HepG2 (cell line): Measurements from ENCODE around the gene TMEM80.

ENCODE experiments used
- BORCS8-MEF2B ChIP-seq: sonication (generic); formaldehyde crosslinking; IDR thresholded peaks from 2 replicates; pipeline ENCODE4 v1.8.0; 2022; ENCODE audit warnings: mild to moderate bottlenecking, missing genetic modification reagents
- JUN ChIP-seq: sonication (generic); formaldehyde crosslinking; IDR thresholded peaks from 2 replicates; pipeline ENCODE4 v1.4.0; 2020; ENCODE audit warnings: mild to moderate bottlenecking, missing genetic modification reagents
- KAT7 ChIP-seq: IDR thresholded peaks from 2 replicates; pipeline ENCODE4 v1.6.1; 2018; ENCODE audit warnings: borderline replicate concordance, missing compliant biosample characterization
- NR3C1 ChIP-seq: sonication (generic); formaldehyde crosslinking; IDR thresholded peaks from 2 replicates; pipeline ENCODE4 v1.4.0; 2020; ENCODE audit warnings: missing genetic modification reagents
- POLR2AphosphoS5 ChIP-seq: IDR thresholded peaks from 2 replicates; pipeline ENCODE4 v1.6.1; 2012; ENCODE audit warnings: low read depth, low read length
- THYN1 ChIP-seq: sonication (generic); formaldehyde crosslinking; IDR thresholded peaks from 2 replicates; pipeline ENCODE4 v1.8.1; 2023; ENCODE audit warnings: low read depth, mild to moderate bottlenecking, moderate library complexity, missing genetic modification reagents, borderline replicate concordance
- ZBTB21 ChIP-seq: sonication (generic); formaldehyde crosslinking; IDR thresholded peaks from 2 replicates; pipeline ENCODE4 v1.4.0; 2020; ENCODE audit warnings: missing genetic modification reagents
- ZFX ChIP-seq: sonication (generic); formaldehyde crosslinking; IDR thresholded peaks from 2 replicates; pipeline ENCODE4 v1.4.0; 2020; ENCODE audit warnings: mild to moderate bottlenecking, low read depth, missing genetic modification reagents, moderate library complexity

- TF ChIP-seq ZBTB21 = no peak
- TF ChIP-seq NR3C1 (CRISPR knock-in tag) = no peak
- no peak for TF ChIP-seq THYN1 (CRISPR knock-in tag)
- TF ChIP-seq JUN (CRISPR knock-in tag) = no peak
- TF ChIP-seq KAT7 (CRISPR knock-in tag) = no peak
- 0 out of 2 replicates have a peak, but pooled peaks have one; percentile 25 for TF ChIP-seq POLR2AphosphoS5
- TF ChIP-seq ZFX = no peak
- TF ChIP-seq BORCS8-MEF2B (CRISPR knock-in tag) = no peak
Measured at GRCh38 chr11:706439-706956, 10.9 kb downstream of the TMEM80 start.
